GM23248 (cell line): ENCODE data around the gene EPHA1.

ENCODE experiments used
- EZH2 ChIP-seq: fragments of 200-600 bp; sonication (generic); IDR thresholded peaks from 2 replicates; pipeline ENCODE4 v1.6.1; 2018; ENCODE audit warnings: antibody characterized with exemption, mild to moderate bottlenecking; ENCODE audit not compliant: insufficient read depth, poor library complexity, severe bottlenecking
- EZH2phosphoT487 ChIP-seq: fragments of 200-600 bp; sonication (generic); IDR thresholded peaks from 2 replicates; pipeline ENCODE4 v1.6.1; 2018; ENCODE audit warnings: antibody characterized with exemption, moderate library complexity, mild to moderate bottlenecking, low read depth; ENCODE audit not compliant: insufficient read depth

- TF ChIP-seq EZH2phosphoT487 (no peak), EZH2 (no peak)
Observed at GRCh38 chr7:143345428-143345900, 63.2 kb downstream of the EPHA1 start.
